ENCODE data around the gene DET1.
"Not testable (repeated sequence)": the region's sequence is repeated elsewhere in the genome, so short reads cannot be mapped to it uniquely, and the experiment has no call there.

Gene DET1

GRCh38 chr15:88539441-88539840, 7.0 kb downstream of the DET1 start:
- DNase-seq = no peak

DNA sequence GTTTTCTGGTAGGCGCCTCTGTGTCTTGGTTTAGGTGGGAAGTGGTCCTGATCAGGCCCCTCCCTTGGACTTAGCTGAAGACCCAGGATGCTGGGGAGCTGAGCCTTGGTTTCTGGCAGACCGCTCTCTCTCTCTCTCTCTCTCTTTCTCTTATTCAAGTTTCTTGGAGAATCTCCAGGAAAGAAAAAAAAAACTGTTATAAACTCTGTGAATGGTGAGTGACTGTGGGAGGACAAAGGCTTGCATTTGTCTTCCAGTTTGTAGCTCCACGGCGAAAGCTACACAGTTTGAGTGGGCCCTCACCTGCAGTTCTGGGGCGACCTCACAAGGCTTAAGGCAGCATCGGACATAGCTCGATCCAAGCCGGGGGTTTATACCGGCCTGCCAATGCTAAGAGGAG, 7.5 kb downstream of the DET1 start:
- no peak for DNase-seq

- DNase-seq = no peak
Observed at GRCh38 chr15:88537591-88538317, 8.7 kb downstream of the DET1 start.

DNA sequence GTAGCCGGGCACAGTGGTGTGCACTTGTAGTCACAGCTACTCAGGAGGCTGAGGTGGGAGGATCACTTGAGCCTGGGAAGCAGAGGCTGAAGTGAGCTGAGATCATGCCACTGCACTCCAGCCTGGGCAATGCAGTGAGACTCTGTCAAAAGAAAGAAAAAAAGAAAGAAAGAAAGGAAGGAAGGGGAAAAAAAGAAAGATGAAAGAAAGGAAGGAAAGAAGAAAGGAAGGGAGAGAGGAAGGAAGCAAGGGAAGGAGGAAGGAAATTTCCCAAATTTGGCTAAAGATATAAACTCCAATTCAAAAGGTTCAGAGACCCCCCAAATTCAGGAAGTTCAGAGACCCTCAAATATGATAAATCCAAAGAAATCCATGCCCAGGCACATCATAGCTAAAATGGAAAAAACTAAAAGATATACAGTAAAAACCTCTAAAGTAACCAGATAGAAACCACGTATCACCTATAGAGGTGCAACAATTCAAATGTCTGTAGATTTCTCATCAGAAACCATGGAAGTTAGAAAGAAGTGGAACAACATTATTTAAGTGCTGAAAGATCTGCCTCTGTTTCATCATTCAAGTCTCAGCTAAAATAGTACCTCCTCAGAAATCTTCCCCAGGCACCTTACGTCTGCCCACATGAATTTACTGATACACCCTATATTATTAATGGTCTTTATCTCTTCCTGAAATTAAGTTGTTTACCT, 10.7 kb downstream of the DET1 start:
- DNase-seq = no peak

DNA sequence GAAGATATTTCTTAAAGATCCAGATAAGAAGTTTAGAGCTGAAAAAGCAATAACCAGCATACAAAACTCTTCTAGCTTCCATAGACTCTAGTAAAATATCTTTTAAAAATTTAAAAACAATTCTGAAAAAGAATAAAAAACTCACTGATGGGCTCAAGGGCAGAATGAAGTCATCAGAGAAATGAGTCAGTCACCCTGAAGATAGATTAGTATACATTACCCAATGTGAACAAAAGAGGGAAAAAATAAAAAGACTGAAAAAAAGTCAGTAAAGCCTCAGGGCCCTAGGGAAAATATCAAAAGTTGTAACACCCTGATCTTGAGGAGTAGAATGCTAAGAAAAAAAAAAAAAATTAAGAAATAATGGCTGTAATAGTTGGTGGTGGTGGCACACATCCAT, 11.4 kb downstream of the DET1 start:
- no peak for DNase-seq

GRCh38 chr15:88533376-88533775, 13.1 kb downstream of the DET1 start:
- DNase-seq = no peak

DNA sequence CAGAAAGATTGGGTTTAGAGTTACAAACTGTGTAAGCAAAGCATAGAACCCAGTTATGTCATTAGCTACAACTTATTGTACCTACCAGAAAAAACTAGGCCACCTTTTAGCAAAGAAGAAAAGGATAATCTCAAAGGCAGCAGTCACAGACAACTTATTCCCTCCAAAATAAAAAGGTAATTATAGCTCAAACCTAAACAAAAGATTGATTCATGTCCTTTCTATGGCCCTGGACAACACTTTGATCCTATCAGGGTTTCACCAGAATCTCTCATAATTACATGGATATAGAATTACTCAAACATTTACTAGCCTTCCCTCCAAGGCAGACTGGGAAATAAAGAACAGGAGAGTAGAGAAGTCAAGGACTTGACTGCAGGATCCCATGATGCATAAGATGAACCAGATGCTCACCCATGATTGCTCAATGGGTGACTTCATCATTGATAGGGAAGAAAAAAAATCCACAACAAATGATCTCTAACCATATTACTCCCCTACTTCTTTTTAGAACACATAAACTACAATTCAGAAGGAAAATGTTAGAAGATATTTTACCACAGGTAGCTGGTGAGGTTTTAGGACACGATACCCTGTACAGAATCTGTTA, 17.4 kb downstream of the DET1 start:
- DNase-seq = no peak

- DNase-seq = no peak
Observed at GRCh38 chr15:88526247-88526879, 20.1 kb downstream of the DET1 start.

- DNase-seq = no peak
Observed at GRCh38 chr15:88525418-88525817, 21.1 kb downstream of the DET1 start.

GRCh38 chr15:88524094-88524493, 22.4 kb downstream of the DET1 start:
- not testable (repeated sequence) for DNase-seq

GRCh38 chr15:88518903-88519302, 27.6 kb downstream of the DET1 start:
- DNase-seq = no peak

- DNase-seq = no peak
Observed at GRCh38 chr15:88513195-88513594, 33.3 kb downstream of the DET1 start.

DNA sequence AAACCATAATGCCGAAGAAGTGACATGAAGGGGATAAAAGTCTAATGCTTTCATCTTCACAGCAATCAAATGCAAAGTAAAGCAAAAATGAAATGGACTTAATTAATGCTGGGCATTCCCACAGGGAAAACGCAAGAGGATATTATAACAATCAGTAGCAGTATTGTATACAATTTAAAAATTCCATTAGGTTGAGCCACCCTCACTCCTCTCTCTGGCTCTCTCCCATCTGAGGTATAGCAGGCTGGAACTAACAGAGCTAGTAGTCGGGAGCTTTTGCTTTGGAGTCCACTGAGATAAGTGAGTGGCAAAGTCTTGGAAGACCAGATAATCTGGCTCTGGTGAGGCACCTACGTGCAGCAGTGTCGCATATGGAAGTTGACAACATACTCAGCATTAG, 33.9 kb downstream of the DET1 start:
- no peak for DNase-seq

DNA sequence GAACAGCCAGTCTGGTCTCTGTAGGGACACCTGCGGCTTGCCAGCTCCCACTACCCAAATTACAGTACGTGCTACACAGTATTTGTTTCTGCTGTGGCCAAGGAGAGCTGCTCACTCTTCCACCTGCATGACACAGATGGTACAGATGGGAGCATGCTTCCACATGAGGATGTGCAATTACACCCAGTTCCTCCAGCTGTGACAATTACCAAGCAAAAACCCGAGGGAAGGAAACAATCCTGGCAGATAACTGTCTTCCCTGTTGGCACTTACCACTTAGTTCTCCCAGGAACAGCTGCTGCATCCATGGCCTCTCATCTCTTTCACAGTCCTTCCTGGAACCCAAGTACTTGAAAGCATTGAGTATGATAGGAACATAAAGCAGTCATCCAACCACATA, 34.4 kb downstream of the DET1 start:
- no peak for DNase-seq

DNA sequence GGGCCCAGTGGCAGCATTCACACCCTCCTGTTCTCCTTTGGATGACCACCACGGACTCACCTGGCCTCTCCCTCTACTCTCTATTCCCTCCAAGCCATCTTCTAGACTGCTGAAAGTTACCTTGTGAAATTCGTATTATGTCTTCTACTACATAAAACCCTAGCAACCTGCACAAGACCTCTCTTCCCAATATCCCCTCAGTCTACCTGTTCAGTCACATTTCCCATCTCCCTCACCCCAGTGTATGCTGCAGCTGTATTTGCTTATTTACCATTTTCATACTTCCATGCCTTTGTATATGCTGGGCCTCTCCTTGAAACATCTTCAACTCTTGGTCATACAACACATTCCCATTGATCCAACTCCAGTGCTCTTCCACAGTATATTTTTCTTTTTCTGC, 35.3 kb downstream of the DET1 start:
- DNase-seq = no peak

DNA sequence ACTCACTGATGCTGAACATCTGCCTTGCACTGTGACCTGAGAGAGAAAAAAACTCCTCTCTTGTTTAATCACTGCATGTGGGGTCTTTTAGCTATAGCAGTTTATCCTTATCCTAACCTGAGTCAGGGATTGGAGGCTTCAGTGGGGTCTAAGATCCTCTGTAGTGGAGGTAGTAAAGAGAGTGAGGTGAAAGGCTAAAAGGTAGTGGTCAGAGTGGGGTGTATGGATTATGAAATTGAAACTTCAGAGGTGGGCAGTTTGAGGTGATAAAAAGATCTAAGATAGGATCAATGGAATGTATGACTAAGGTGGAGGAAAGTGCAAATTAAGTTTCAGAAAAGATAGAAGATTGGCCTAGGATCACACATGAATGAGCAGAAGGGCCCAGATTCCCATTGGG, 36.5 kb downstream of the DET1 start:
- no peak for DNase-seq

DNA sequence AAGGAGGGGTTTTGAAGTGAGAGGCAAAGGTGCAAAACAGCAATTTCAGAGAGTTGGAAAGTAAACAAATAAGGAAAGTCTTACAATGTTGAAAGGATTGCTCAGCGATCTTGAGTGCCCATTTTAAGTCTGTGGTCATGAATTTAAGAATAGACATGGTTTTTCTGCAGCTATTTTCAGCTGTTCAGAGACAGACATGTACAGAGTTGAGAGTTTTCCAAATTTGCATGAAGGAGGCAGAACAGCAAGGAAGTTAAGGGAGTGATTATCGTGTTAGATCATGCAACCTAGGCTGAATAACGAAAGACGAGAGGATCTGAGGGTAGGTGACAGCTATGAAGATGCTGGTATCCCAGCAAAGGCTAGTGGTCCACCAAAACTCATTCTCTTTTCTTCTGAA, 37.2 kb downstream of the DET1 start:
- DNase-seq = no peak

GRCh38 chr15:88506628-88507027, 39.9 kb downstream of the DET1 start:
- DNase-seq = no peak

DNA sequence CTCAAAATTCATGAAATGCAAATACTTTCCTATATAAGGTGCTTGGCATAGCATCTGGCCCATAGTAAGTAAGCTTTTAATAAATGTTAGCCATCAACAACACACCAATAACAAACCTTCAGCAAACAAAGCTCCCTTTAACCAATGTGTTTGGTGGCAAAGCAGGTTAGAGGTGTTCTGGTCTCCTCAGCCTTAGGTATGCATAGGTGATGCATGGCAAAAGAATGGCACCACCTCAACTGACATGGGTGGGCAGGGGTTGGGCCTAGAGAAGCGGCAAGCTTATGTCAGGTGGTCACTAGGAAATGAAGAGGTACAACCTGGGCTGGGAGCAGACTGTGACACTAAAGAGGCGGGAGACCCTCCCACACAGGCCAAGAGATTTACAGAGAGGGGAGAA, 40.8 kb downstream of the DET1 start:
- no peak for DNase-seq

DNA sequence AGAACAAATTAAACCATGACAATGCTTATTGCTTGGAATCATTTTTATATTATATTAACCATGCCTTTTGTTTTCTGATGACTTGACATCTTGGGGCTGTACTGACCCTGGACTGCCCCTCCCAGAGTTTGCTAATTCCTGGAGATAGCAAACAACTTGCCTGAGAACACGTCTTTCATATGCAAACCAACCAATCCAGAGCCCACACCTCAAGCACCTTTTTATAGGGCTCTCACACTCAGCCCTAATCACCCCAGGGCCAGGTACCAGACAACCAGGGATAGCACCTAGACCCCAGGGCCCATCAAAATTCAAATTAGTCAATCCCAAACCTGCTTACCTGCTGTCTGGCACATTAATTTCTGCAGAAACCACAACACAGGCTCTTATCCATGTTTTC, 42.0 kb downstream of the DET1 start:
- DNase-seq = no peak

- no peak for DNase-seq
Observed at GRCh38 chr15:88498996-88499395, 47.5 kb downstream of the DET1 start.

DNA sequence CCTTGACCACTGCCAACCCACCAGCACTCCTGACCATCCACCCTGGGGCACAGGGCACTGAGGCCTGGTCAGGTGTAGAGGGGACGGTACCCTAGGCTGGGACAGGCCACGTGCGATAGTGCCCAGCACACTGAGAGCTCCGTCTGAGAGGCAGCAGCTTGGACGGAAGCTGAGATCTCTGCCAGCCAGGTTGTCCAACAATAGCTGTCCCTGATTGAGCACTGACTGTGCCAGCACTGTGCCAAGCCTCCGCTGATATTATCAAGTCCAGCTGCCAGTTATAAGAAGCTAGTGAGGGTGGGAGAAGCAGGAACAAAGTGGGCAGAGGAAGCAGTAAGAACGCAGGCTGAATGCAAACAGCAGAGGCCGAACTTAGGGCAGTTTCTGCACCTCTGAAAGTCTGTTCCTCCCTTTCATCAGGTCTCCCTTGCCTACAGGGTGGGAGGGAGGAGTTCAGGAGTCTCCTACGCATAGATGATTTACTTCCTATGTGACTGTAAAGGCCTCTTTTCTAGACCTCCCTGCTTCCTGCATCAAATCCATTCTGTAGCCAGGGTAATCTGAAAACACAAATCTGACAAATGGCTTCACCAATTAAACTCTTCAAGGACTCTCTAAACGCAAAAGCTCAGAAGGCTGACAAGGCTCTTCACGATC, 49.2 kb downstream of the DET1 start:
- DNase-seq = no peak

- no peak for DNase-seq
Observed at GRCh38 chr15:88493844-88494243, 52.6 kb downstream of the DET1 start.
